Stimulated activated naive CD4-positive, alpha-beta T cell (primary cell): ENCODE results near the gene COPS4.

ENCODE experiments used
- DNase-seq, 6 experiments: peaks; one replicate each; lab custom pipeline; 2025; lab: John Stamatoyannopoulos, UW

Gene COPS4

GRCh38 chr4:83121246-83121645 lies 86.3 kb downstream of the COPS4 start:
- no peak for DNase-seq

- DNase-seq, result no peak
Observed at GRCh38 chr4:83124111-83124780, 89.3 kb downstream of the COPS4 start.
